Measurements from ENCODE around the gene C6orf136. TPM values are rescaled to one million over a fixed set of nuclear protein-coding genes. Genes with fewer than 3 reads are reported as not detected.

Gene C6orf136
- total and polyA plus RNA-seq, 9 of the 15 experiments (the other 6 are each of a cell fraction or from before 2014, with no cell fraction given): 14.1 to 63.1 (median 18.4) TPM

GRCh38 chr6:30690403-30691207 lies 43.7 kb downstream of the C6orf136 start, which contains the start of gene NRM (continued):
- TF ChIP-seq ZNF282 (CRISPR knock-in tag; IDR thresholded peaks at IDR 0.05) (no peak), E2F4 (CRISPR knock-in tag; IDR thresholded peaks at IDR 0.05; ENCODE audit: low read depth) (no peak), NR4A1 (CRISPR knock-in tag; IDR thresholded peaks at IDR 0.05) (no peak), NR4A1 (tag; IDR thresholded peaks at IDR 0.05) (no peak), ATF1 (CRISPR knock-in tag; IDR thresholded peaks at IDR 0.05) (no peak), ATF1 (tag; IDR thresholded peaks at IDR 0.05) (no peak; the same call in 1 of the 2 replicates), NFE2 (IDR thresholded peaks at IDR 0.05; ENCODE audit: low read depth) (no peak), AFF1 (IDR thresholded peaks at IDR 0.05; ENCODE audit: low read depth in 1 of 2, partially characterized antibody in 2 of 2) (no peak), CREB3 (tag; conservative IDR thresholded peaks at IDR 0.05; ENCODE audit: low read depth) (no peak), EP400 (IDR thresholded peaks at IDR 0.05) (no peak), HMG20A (CRISPR knock-in tag; conservative IDR thresholded peaks at IDR 0.05) (no peak), ZNF134 (CRISPR knock-in tag; conservative IDR thresholded peaks at IDR 0.05) (no peak), ZNF707 (CRISPR knock-in tag; conservative IDR thresholded peaks at IDR 0.05) (no peak), THRA (IDR thresholded peaks at IDR 0.05) (no peak), ETV5 (CRISPR knock-in tag; IDR thresholded peaks at IDR 0.05; ENCODE audit: low read depth) (0 out of 2 replicates have a peak, but pooled peaks have one; percentile 50), YY1 (IDR thresholded peaks at IDR 0.05; ENCODE audit: borderline replicate concordance in 1 of 3, control insufficient read depth in 1 of 3, extremely low read depth in 1 of 3, insufficient read depth in 3 of 3, insufficient read length in 1 of 3, insufficient replicate concordance in 2 of 3, low read depth in 1 of 3, low read length in 2 of 3) (peak in 2 of 3 experiments; percentile 70 to 76), RBM25 (IDR thresholded peaks at IDR 0.05; ENCODE audit: low read depth, low read length, severe bottlenecking) (no peak), IRF9 (tag; IDR thresholded peaks at IDR 0.05) (no peak), ZNF143 (CRISPR knock-in tag; IDR thresholded peaks at IDR 0.05) (no peak)

Measured in K562 (cell line).